ENCODE data around the gene ABCC6.

The ABCC6 gene

GRCh38 chr16:16124974-16125373 is 98.3 kb downstream of the ABCC6 start:
- peaks cover 6% of the 10 kb centered on the region for H3K4me1 ChIP-seq (ENCODE audit: control insufficient read depth, insufficient read depth, low read length)
- H3K36me3 ChIP-seq (ENCODE audit: control insufficient read depth, insufficient read depth, low read length): peaks cover 3% of the 10 kb centered on the region
- peak overlapping the region; percentile 46 for H3K27ac ChIP-seq (ENCODE audit: low read depth, low read length)

DNA sequence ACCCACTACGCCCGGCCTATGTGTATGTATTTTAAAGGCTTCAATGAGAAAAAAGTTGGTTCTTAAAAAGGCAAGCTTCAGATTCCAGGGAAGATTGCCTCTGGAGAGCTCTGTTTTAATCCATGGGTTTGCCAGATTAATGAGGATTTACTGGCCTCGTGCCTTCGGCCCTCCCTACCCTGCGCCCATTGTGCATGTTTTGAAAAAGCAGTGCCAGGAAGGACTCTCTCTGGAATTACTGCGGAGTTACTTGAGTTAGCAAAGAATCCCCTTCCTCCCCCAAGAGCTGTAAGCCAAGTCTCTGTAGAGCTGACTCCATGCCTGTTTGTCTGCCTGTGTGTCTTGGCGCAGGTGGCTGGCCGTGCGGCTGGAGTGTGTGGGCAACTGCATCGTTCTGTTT is 98.9 kb downstream of the ABCC6 start:
- no peak overlapping the region for H3K9ac ChIP-seq (ENCODE audit: low read length)
- H3K4me3 ChIP-seq (ENCODE audit: low read length): no peak overlapping the region
- H3K27ac ChIP-seq (ENCODE audit: low read depth, low read length): peak overlapping the region; percentile 46
- peaks cover 2% of the 10 kb centered on the region for H3K36me3 ChIP-seq (ENCODE audit: control insufficient read depth, insufficient read depth, low read length)
- peaks cover 11% of the 10 kb centered on the region for H3K4me1 ChIP-seq (ENCODE audit: control insufficient read depth, insufficient read depth, low read length)
- no peaks in the 10 kb centered on the region for H3K27me3 ChIP-seq (ENCODE audit: control insufficient read depth, insufficient read depth, low read length)

More at GRCh38 chr16:16124974-16125373, 98.3 kb downstream of the ABCC6 start:
- H3K4me3 ChIP-seq (ENCODE audit: low read length): no peak overlapping the region
- H3K9ac ChIP-seq (ENCODE audit: low read length): no peak overlapping the region
- H3K27me3 ChIP-seq (ENCODE audit: control insufficient read depth, insufficient read depth, low read length): no peaks in the 10 kb centered on the region

GRCh38 chr16:16122264-16122663 is 101.0 kb downstream of the ABCC6 start:
- no peaks in the 10 kb centered on the region for H3K27me3 ChIP-seq (ENCODE audit: control insufficient read depth, insufficient read depth, low read length)
- H3K36me3 ChIP-seq (ENCODE audit: control insufficient read depth, insufficient read depth, low read length): peaks cover 5% of the 10 kb centered on the region
- H3K9ac ChIP-seq (ENCODE audit: low read length): no peak overlapping the region
- H3K27ac ChIP-seq (ENCODE audit: low read depth, low read length): no peak overlapping the region
- peaks cover 11% of the 10 kb centered on the region for H3K4me1 ChIP-seq (ENCODE audit: control insufficient read depth, insufficient read depth, low read length)
- H3K4me3 ChIP-seq (ENCODE audit: low read length): no peak overlapping the region

DNA sequence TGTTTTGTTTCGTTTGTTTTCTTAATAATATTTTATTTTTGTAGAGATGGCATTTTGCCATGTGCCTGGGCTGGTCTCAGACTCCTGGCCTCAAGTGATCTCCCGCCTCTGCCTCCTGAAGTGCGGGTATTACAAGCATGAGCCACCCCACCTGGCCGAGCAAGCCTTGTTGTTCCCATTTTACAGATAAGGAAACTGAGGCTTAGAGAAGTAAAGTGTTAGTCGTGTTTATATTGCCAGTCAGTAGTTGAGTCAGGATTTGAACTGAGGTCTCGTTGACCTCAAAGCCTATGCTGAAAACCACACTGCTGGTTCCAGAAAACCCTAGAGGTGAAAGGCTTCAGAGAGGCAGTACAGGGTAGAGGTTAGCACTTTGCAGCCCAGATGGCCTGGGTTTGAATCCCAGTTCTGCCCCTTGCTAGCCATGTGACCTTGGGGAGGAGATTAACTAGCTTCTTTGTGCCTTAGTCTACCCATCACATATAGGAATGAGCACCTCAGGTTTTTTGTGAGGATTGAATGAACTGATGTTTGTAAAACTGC is 102.0 kb downstream of the ABCC6 start:
- Histone ChIP-seq H3K36me3 (ENCODE audit: control insufficient read depth, insufficient read depth, low read length) (peaks cover 12% of the 10 kb centered on the region), H3K9ac (ENCODE audit: low read length) (no peak overlapping the region), H3K27ac (ENCODE audit: low read depth, low read length) (peak overlapping the region; percentile 18)

DNA sequence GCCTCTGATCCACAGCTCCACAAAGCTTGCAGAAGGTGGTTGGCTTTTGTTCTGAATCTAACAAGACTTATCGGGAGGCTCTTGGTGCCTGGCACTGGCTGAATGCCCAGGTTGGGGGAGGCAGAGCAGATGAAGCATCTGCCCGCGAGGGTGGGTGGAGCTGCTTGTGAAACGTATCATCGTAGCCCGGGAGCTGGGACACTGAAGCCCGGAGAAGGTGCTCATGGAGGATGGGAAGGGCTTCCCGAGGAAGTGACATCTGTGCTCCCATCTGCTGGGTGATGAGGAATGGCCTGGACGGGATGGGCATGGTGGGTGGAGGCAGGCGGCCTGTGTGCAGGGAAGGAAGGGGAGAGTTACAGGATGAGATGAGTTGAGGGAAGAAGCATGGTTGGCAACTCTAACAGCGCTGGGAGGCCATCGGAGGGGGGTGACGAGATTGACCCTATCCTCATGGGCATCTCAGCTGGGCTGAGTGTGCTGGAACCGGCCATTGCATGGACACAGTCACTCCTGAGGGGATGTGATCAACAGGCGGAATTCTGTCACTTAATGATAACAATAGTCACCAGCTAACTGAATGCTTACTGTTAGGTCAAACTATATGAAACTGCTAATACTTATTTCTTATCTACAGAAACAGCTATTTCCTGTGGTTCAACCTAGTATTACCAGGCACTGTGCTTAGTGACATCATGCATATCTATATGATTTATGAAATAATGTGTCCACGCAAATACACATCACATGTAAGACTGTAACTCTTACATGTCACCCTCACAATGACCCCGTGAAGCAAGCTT is 102.7 kb downstream of the ABCC6 start:
- Histone ChIP-seq H3K4me3 (ENCODE audit: low read length) (peak overlapping the region; percentile 7), H3K9ac (ENCODE audit: low read length) (no peak overlapping the region), H3K27ac (ENCODE audit: low read depth, low read length) (peak overlapping the region; percentile 81)

More for the DNA sequence above, 102.0 kb downstream of the ABCC6 start:
- Histone ChIP-seq H3K4me3 (ENCODE audit: low read length) (no peak overlapping the region), H3K4me1 (ENCODE audit: control insufficient read depth, insufficient read depth, low read length) (peaks cover 11% of the 10 kb centered on the region), H3K27me3 (ENCODE audit: control insufficient read depth, insufficient read depth, low read length) (no peaks in the 10 kb centered on the region)

DNA sequence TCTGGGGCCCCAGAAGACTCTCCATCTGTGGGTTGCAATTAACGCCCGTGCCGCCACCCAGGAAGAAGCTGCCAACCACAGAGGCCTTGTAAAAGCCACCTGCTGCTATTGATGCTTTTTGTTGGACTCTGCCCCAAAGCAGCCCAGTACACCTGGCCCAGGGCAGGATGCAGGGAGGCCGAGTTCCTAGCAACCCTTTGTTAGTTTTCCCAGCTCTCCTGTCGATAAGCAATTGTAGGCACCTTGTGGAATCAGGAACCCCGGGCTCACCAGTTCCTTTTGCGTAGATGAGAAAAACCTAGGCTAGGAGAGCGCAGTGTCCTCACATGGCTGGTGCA is 103.3 kb downstream of the ABCC6 start:
- no peak overlapping the region for H3K9ac ChIP-seq (ENCODE audit: low read length)
- H3K27ac ChIP-seq (ENCODE audit: low read depth, low read length): peak overlapping the region; percentile 81
- peaks cover 12% of the 10 kb centered on the region for H3K36me3 ChIP-seq (ENCODE audit: control insufficient read depth, insufficient read depth, low read length)
- H3K4me3 ChIP-seq (ENCODE audit: low read length): peak overlapping the region; percentile 7
- peaks cover 11% of the 10 kb centered on the region for H3K4me1 ChIP-seq (ENCODE audit: control insufficient read depth, insufficient read depth, low read length)
- no peaks in the 10 kb centered on the region for H3K27me3 ChIP-seq (ENCODE audit: control insufficient read depth, insufficient read depth, low read length)

More for the DNA sequence above, 102.7 kb downstream of the ABCC6 start:
- peaks cover 12% of the 10 kb centered on the region for H3K36me3 ChIP-seq (ENCODE audit: control insufficient read depth, insufficient read depth, low read length)
- no peaks in the 10 kb centered on the region for H3K27me3 ChIP-seq (ENCODE audit: control insufficient read depth, insufficient read depth, low read length)
- H3K4me1 ChIP-seq (ENCODE audit: control insufficient read depth, insufficient read depth, low read length): peaks cover 11% of the 10 kb centered on the region

GRCh38 chr16:16118337-16118736 is 105.0 kb downstream of the ABCC6 start:
- Histone ChIP-seq H3K9ac (ENCODE audit: low read length) (no peak overlapping the region), H3K4me1 (ENCODE audit: control insufficient read depth, insufficient read depth, low read length) (peaks cover 7% of the 10 kb centered on the region), H3K4me3 (ENCODE audit: low read length) (no peak overlapping the region), H3K36me3 (ENCODE audit: control insufficient read depth, insufficient read depth, low read length) (peaks cover 13% of the 10 kb centered on the region), H3K27ac (ENCODE audit: low read depth, low read length) (no peak overlapping the region), H3K27me3 (ENCODE audit: control insufficient read depth, insufficient read depth, low read length) (no peaks in the 10 kb centered on the region)

DNA sequence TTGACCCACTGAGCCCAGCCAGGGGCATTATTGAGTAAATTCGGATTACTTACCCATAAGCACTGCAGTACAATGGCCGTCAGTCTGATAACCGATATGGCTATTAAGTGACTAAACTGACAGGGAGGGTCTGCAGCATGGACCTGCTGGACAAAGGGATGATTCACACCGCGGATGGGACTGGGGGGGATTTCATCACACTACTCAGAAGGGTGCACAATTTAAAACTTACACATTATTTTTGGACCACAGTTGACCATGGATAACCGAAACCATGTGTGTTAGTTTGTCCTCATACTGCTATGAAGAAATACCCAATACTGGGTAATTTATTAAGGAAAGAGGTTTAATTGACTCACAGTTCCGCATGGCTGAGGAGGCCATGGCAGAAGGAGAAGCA is 106.5 kb downstream of the ABCC6 start:
- Histone ChIP-seq H3K27ac (ENCODE audit: low read depth, low read length) (no peak overlapping the region), H3K9ac (ENCODE audit: low read length) (no peak overlapping the region), H3K4me1 (ENCODE audit: control insufficient read depth, insufficient read depth, low read length) (peaks cover 7% of the 10 kb centered on the region), H3K4me3 (ENCODE audit: low read length) (no peak overlapping the region), H3K27me3 (ENCODE audit: control insufficient read depth, insufficient read depth, low read length) (no peaks in the 10 kb centered on the region), H3K36me3 (ENCODE audit: control insufficient read depth, insufficient read depth, low read length) (peaks cover 23% of the 10 kb centered on the region)

DNA sequence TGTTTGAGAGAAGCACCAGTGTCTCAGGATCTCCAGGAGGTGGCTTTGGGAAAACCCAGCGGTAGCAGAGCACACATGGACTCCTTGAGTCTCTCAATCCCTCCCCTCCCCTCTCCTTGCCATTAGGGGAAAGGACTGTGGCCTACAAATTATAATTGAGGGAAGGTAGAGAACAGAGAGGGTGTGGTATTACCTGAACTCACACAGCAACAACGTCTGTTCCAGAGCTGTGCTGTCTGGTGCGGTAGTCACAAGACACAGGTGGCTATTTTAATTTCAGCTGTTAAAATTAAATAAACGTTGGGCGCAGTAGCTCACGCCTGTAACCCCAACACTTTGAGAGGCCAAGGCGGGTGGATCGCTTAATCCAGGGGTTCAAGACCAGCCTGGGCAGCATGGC is 110.2 kb downstream of the ABCC6 start:
- Histone ChIP-seq H3K27me3 (ENCODE audit: control insufficient read depth, insufficient read depth, low read length) (no peaks in the 10 kb centered on the region), H3K27ac (ENCODE audit: low read depth, low read length) (no peak overlapping the region), H3K9ac (ENCODE audit: low read length) (no peak overlapping the region), H3K36me3 (ENCODE audit: control insufficient read depth, insufficient read depth, low read length) (peaks cover 27% of the 10 kb centered on the region), H3K4me1 (ENCODE audit: control insufficient read depth, insufficient read depth, low read length) (peaks cover 8% of the 10 kb centered on the region), H3K4me3 (ENCODE audit: low read length) (no peak overlapping the region)

- peaks cover 8% of the 10 kb centered on the region for H3K4me1 ChIP-seq (ENCODE audit: control insufficient read depth, insufficient read depth, low read length)
- no peak overlapping the region for H3K4me3 ChIP-seq (ENCODE audit: low read length)
- H3K27ac ChIP-seq (ENCODE audit: low read depth, low read length): no peak overlapping the region
- H3K9ac ChIP-seq (ENCODE audit: low read length): no peak overlapping the region
- no peaks in the 10 kb centered on the region for H3K27me3 ChIP-seq (ENCODE audit: control insufficient read depth, insufficient read depth, low read length)
- H3K36me3 ChIP-seq (ENCODE audit: control insufficient read depth, insufficient read depth, low read length): peaks cover 27% of the 10 kb centered on the region
These were observed 110.7 kb downstream of the ABCC6 start for GRCh38 chr16:16112450-16113053.

GRCh38 chr16:16111639-16112038 is 111.7 kb downstream of the ABCC6 start:
- Histone ChIP-seq H3K27me3 (ENCODE audit: control insufficient read depth, insufficient read depth, low read length) (no peaks in the 10 kb centered on the region), H3K36me3 (ENCODE audit: control insufficient read depth, insufficient read depth, low read length) (peaks cover 25% of the 10 kb centered on the region)

DNA sequence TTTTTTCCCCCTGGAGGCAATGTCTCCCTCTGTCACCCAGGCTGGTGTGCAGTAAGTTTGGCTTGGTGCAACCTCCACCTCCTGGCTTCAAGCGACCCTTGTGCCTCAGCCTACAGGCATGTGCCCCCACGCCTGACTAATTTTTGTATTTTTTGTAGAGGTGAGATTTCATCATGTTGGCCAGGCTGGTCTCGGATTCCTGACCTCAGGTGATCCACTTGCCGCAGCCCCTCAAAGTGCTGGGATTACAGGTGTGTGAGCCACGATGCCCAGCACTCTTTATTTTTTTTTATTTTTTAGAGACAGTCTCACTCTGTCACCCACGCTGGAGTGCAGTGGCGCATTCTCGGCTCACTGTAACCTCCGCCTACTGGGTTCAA is 113.2 kb downstream of the ABCC6 start:
- peaks cover 8% of the 10 kb centered on the region for H3K4me1 ChIP-seq (ENCODE audit: control insufficient read depth, insufficient read depth, low read length)
- H3K27ac ChIP-seq (ENCODE audit: low read depth, low read length): no peak overlapping the region
- H3K9ac ChIP-seq (ENCODE audit: low read length): no peak overlapping the region
- peaks cover 25% of the 10 kb centered on the region for H3K36me3 ChIP-seq (ENCODE audit: control insufficient read depth, insufficient read depth, low read length)
- no peak overlapping the region for H3K4me3 ChIP-seq (ENCODE audit: low read length)
- H3K27me3 ChIP-seq (ENCODE audit: control insufficient read depth, insufficient read depth, low read length): no peaks in the 10 kb centered on the region

More at GRCh38 chr16:16111639-16112038, 111.7 kb downstream of the ABCC6 start:
- no peak overlapping the region for H3K9ac ChIP-seq (ENCODE audit: low read length)
- no peak overlapping the region for H3K4me3 ChIP-seq (ENCODE audit: low read length)
- H3K27ac ChIP-seq (ENCODE audit: low read depth, low read length): no peak overlapping the region
- peaks cover 8% of the 10 kb centered on the region for H3K4me1 ChIP-seq (ENCODE audit: control insufficient read depth, insufficient read depth, low read length)

Data from rectal smooth muscle tissue (tissue), 1 donor.